Dedifferentiated amniotic fluid mesenchymal stem cell (primary cell): Measurements from ENCODE around the gene RPGRIP1.
A peak's percentile ranks its signal among the peaks of the same experiment; 100 is the strongest.
"Not testable (repeated sequence)": the region's sequence is repeated elsewhere in the genome, so short reads cannot be mapped to it uniquely, and the experiment has no call there.

Experiments
- DNase-seq: peaks from one replicate; pipeline ENCODE4 v3.0.0-alpha.2; 2016; ENCODE audit errors: extremely low spot score

The RPGRIP1 gene

DNA sequence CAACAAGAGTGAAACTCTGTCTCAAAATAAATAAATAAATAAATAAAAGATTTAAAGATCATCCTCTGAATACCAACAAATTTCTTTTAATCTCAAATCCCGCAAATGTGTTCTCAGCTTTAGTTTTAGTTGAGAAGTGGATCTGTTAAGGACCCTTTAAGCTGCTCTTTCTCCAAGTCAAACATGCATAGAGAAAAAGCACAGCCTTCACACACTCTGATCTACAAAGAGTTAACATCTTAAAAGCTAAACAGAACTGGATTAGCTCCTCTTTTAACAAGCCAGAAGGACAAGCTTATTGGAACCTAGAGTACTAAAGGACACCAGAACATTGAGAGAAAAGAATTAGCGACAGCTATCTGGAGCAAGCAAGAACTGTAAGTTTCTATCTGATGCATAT, at the start of gene RPGRIP1:
RPGRIP1 (plus strand) TSS at position 301 of the 400 bp plus-strand sequence. CDS start 7,894 bp downstream, outside the sequence.
- DNase-seq = no peak

DNA sequence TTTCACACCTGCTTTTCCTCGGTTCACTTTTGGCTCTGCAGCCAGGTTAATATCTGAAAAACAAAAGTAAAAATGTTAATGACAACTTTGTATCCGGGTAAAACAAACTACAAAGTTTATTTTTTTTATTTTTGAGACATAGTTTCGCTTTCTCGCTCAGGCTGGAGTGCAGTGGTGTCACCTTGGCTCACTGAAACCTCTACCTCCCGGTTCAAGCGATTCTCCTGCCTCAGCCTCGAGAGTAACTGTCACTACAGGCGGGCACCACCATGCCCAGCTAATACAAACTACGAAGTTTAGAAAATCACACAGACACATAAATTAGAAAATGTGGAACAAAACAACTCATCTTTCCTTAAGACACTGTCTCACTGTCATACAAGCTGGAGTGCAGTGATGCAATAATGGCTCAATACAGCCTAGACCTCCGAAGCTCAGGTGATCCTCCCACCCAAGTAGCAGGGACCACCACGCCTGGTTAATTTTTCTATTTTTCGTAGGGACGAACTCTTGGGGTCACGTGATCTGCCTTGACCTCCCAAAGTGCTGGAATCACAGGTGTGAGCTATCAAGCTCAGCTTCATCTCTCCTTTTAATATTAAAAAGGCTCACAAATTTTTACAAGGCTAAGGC, 48.7 kb upstream of the RPGRIP1 start:
- DNase-seq = no peak

DNA sequence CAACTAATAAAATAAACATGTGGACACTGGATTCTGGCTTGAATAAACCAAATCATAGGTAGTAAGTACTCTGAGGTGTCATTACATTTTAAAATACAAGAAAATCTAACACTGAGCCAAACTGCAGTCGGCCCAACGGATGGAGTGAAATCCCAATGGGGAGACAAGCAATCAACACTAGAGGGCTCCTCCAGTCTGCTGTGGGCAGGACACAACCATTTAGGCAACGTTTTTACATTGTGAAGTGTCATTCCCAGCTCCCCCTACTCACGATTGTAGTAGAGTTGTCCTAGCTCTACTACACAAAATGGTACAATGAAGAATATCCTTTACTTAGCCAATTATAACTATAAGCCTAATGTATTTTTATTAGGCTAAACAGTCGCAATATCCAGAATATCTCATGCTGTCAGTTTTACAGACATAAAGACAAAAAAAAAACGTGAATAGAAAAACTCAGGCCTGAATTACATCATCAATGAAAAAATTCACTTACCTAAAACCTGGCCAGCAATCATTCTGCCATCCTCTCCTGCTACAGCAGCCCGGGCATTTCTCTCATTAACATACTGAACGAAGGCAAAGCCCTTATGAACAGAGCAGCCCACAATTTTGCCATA, 46.3 kb upstream of the RPGRIP1 start:
- DNase-seq = no peak

- DNase-seq = no peak
These were observed 45.8 kb upstream of the RPGRIP1 start for GRCh38 chr14:21234112-21234511.

DNA sequence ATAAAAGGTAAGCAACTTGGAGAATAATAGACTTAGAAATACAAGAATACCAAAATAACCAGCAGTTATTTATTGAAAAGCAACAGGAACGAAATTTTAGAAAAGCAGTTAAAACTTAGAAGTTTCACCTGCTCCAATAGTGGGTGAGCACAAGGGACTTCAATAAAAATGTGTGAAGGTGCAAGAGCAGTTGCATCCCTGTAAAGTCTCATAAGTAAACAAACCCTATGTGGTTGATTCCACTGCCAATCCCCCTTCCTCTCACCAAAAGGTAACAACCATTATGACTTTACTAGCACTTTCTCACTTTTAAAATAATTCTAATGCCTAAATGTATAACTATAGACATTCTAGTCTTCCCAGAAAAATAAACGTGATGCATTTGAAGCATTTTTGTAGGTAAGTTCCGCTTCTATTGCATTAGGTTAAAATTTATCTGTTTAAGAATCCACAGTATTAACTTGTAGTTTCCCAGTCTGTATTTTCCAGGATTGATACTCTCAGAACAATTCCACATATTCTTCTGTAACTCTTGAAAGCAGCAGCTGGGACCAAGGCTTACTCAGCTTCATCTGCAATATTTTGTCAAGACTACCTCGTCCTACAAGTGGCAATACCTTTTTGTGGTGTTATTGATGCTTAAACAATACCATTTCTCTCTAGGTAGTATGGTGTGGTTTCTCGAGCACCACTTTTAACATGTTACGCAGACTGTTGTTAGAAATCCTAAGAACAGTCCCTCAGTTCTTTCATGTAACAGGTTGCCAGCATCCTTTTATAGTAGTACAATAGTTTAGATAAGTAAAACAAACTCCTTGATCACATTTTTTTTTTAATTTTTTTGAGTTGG, 42.7 kb upstream of the RPGRIP1 start:
- no peak for DNase-seq

- no peak for DNase-seq
These were observed 40.9 kb upstream of the RPGRIP1 start for GRCh38 chr14:21238823-21239518.

DNA sequence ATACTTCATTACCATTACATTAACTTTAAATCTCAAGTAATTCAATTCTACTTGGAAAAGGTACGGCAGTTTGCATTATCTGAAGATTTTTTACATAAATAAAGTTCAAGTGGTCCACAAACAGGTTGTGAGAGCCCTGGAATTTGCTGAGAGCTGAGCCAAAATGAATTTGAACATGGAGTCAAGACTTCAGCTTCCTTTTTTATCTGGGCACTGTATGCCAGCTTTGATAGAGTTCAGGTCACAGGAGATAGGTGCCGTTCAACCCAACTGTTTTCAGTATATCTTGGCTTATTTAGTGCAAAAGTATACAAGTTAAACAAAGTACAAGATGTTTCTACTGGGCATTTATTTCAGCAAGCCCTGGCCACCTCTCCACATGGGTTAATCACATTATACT, 39.5 kb upstream of the RPGRIP1 start:
- no peak for DNase-seq

- peak; percentile 55 for DNase-seq
These were observed 38.6 kb upstream of the RPGRIP1 start for GRCh38 chr14:21241218-21241819.

DNA sequence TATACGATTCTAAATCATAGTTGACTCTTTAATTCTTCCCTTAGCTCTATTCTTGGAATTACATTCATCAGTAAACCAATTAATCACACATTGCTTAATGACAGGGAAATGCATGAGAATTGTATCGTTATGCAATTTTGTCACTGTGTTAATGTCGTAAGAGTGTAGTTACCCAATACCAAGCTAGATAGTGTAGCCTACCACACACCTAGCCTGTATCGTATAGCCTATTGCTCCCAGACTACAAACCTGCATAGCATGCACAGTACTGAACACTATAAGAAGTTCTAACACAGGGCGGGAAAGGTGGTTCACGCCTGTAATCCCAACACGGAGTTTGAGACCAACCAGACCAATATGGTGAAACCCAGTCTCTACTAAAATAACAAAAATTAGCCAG, 35.3 kb upstream of the RPGRIP1 start:
- DNase-seq = no peak

DNA sequence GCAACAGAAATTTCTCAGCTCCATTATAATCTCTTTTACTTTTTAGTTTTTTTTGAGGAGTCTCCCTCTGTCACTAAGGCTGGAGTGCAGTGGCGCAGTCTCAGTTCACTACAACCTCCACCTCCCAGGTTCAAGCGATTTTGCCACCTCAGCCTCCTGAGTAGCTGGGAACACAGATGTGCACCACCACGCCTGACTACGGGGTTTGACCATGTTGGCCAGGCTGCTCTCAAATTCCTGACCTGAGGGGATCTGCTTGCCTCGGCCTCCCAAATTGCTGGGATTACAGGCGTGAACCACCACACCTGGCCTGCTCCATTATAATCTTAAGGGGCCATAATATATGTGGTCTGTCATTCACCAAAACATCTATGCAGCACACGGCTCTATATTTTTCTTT, 34.1 kb upstream of the RPGRIP1 start:
- DNase-seq = no peak

DNA sequence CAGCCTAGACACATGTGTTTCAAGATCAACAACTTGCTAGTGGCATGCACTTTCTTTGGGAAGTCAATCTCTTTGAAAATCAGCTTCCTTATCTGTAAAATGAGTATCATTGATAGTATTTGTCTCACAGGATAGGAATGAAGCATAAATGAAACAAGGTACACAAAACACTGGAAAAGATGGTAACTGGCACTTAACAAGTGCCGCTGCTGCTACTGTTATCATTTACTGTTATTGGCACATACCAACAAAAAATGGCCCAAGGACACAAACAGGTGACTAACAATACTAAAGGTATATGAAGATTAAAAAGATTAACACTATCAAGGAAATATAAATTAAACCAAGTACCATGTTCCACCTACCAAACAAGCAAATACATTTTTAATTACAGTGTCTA, 31.5 kb upstream of the RPGRIP1 start:
- no peak for DNase-seq

- no peak for DNase-seq
These were observed 31.0 kb upstream of the RPGRIP1 start for GRCh38 chr14:21248739-21249411.

DNA sequence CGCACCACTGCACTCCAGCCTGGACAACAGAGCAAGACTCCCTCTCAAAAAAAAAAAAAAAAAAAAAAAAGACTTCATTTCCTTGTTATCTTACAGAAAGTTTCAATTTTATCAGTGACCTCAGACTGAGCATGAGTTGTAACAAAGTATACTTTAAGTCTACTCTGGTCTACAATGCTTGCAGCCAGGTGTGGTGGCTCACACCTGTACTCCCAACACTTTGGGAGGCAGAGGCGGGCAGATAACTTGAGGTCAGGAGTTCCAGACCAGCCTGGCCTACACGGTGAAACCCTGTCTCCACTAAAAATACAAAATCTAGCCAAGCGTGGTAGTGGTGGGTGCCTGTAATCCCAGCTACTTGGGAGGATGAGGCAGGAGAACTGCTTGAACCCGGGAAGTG, 28.7 kb upstream of the RPGRIP1 start:
- no peak for DNase-seq

DNA sequence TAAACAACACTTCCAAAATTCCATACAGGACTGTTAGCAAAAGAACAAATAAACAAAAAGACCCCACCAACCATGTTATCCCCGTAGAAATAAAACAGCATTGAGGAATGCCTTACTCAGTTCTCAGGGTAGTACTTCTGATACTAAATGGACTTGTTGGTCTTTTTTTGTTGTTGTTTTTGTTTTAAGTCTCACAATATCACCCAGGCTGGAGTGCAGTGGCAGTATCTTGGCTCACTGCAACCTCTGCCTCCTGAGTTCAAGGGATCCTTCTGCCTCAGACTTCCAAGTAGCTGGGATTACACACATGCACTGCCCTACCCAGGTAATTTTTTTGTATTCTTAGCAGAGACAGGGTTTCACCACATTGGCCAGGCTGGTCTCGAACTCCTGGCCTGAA, 27.7 kb upstream of the RPGRIP1 start:
- no peak for DNase-seq

- DNase-seq = peak; percentile 17
These were observed 24.3 kb upstream of the RPGRIP1 start for GRCh38 chr14:21255385-21256101.

DNA sequence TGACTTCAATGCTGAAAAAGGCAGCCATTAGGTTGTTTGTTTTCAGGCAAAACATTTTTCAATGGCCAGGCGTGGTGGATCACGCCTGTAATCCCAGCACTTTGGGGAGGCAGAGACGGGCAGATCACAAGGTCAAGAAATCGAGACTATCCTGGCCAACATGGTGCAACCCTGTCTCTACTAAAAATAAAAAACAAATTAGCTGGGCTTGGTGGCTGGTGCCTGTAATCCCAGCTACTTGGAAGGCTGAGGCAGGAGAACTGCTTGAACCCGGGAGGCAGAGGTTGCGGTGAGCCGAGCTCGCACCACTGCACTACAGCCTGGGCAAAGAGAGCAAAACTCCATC, 23.8 kb upstream of the RPGRIP1 start:
- not testable (repeated sequence) for DNase-seq

DNA sequence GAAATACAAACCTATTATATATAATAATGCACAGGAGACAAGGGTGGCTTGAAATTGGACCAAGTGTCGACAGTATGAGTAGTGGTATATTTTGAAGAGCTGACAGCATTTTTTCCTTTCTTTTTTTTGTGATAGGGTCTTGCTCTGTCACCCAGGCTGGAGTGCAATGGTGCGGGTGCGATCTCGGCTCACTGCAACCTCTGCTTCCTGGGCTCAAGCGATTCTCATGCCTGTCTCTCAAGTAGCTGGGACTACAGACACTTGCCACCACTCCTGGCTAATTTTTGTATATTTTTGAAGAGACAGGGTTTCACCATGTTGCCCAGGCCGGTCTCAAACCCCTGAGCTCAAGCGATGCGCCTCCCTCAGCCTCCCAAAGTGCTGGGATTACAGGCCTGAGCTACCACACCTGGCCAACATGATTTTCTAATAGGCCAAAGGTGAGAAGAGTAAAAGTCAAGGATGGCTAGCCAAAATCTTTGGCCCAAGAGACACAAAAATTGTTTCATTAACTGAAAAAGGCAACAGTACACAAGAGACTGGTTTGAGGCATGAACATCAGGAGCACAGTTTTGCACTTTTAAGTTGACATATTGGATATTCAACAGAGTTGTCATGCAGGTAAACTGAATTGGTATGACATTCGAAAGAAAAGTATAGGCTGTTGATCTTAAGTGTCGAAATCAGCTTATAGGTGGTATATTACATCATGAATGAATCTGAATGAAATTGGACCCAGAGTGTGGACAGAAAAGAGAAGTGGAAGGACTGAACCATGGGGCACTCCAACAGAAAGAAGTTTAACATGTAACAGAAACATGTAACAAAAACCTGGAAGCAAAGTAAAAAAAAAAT, 23.1 kb upstream of the RPGRIP1 start:
- no peak for DNase-seq

DNA sequence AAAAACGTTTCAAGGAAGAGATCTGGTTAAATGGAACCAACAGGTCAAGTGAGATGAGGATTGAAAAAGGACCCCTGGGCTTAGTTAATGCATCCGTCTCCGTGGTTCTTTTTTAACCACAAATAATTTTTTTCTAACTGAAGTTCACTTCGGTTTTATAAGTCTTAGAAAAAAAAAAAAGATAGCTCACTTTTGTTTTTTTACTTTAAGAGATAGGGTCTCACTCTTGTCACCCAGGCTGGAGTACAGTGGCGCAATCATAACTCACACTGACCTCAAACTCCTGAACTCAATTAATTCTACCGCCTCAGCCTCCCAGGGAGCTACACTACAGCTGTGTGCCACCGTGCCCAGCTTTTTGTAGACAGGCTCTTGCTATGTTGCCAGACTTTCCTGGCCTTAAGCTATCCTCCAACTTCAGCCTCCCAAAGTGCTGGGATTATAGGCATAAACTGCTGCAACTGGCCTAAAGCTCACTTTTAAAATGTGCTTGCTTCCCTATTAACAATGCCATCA, 22.4 kb upstream of the RPGRIP1 start:
- DNase-seq = no peak
